Midbrain (tissue), 1 donor: ENCODE data around the gene MMP25.

Source experiments
- DNase-seq: peaks from one replicate; lab custom pipeline; 2025; lab: John Stamatoyannopoulos, UW

Gene MMP25

DNA sequence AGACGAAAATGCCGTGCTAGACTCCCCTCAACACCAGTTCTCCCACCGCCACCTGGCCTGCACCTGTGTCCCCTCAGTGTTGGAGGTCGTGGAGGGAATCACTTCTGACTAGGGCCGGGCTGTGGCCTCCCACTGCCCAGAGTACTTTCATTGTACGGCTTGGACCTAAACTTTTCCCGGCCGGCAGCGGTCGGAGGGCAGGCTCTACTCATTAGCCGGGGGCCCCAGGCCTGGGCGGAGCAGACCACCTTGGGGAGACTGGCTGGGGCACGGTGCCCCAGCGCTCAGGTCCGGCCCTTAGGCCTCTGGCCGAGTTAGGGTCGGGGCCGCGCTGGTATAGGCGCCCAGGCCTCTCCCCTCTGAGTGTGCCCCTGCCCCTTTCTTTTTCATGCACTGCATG is 29.0 kb upstream of the MMP25 start:
- DNase-seq = no peak

DNA sequence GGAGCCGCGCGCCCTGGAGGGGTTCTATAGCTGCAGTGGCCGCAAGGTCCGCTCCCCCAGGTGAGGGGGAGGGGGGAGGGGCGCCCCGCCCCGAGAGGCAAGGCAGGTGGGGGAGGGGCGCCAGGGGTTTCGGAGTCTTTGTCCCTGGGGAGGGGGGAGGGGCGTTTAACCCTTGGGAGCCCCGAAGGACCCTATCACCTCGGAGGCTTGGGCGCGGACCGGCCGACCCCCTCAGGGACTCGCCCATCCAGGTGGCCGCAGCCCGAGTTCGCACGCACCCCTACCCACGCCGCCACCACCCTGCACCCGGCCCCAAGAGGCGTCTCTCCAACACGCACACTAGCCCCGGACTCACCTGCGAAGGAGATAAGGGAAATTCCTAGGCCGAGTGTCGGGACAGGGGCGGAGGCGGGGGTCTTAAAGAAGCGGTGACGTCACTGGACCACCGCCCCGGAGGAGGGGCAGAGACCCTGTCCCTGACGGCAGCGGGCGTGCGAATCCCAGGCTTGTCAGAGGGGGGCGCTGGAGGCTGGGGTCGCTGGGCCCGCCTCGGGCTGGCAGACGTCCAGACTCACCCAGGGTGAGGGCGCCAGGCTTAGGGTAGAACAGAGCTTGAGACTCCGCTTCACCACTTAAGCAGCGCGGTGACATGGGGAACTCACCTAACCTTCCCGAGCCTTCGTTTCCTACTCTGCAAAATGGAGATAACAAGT is 28.4 kb upstream of the MMP25 start, which contains the start of gene CLDN6:
Gene CLDN6 (minus strand): TSS at position 390 of the 713 bp plus-strand sequence. CDS start 2,162 bp downstream, outside the sequence.
- no peak for DNase-seq

- DNase-seq = no peak
Observed at GRCh38 chr16:3019594-3020246, 26.6 kb upstream of the MMP25 start.

- DNase-seq = peak; percentile 17
Observed at GRCh38 chr16:3020247-3020603, 26.1 kb upstream of the MMP25 start, which contains the start of gene TNFRSF12A. TNFRSF12A (plus strand) TSS chr16:3020368; CDS start chr16:3020398, 30 bp downstream.

GRCh38 chr16:3020604-3021448 is 25.5 kb upstream of the MMP25 start:
- DNase-seq = peak; percentile 26

- peak; percentile 19 for DNase-seq
Observed at GRCh38 chr16:3021449-3022207, 24.7 kb upstream of the MMP25 start.

DNA sequence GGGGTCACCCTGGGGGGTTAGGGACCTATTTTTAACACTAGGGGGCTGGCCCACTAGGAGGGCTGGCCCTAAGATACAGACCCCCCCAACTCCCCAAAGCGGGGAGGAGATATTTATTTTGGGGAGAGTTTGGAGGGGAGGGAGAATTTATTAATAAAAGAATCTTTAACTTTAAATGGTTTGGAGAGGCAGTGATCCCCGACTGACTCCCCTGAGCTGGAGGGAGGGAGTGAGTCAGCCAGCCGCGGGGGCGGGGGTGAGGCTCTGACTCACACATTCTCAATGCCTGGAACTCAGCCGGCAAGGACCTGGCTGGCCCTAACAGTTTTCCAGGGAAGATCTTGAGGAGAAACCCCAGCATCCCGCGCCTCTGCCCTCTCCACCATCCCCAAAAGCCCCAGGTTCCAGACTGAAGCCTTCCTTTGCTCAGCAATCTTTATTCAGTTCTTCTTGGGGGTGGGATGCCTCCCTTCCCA is 24.1 kb upstream of the MMP25 start:
- DNase-seq = no peak

DNA sequence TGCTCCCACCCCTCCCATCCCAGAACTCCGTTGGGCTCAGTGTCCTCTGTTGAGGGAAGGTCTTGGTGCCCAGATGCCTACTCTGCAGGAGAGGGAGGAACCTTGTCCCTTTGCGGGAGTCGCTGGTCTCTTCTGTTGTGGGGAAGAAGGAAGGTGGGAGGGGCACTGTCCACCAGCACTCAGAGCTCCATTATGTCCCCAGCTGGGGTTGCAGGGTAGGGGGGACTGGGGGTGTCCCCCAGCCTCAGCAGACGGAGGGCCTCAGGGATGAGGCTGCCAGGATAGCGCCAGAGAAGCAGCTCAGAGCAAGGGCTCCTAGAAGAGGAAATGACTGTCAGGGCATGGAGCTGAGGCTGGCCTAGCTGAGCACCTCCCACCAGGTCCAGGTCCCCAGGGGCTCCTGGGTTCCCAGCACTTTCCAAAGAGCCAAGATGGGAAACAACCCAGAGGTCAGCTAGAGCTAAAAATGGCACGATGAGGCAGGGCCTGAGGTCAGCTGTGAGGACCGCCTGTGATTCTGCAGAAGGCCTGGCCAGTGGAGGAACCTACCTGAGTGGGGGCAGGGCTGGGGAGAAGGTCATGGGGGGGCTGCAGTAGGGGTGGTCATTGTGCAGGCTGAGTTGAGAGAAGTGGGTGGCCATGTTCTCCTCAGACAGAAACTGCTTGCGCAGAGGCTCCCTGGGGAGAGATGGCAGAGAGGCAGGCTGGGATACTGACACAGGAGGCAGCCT is 23.5 kb upstream of the MMP25 start:
- DNase-seq = no peak

DNA sequence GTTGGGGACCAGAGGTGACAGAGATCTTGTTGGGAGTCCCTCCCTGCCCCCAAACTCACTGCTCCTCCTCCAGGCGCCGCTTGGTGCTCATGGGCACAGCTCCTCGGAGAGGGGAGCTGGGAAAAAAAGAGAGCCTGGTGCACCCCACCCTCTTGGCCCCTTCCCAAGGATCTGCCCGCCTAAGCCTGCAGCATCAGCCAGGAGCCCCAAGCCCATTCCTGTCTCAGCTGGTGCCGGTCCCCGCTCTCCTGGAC is 23.0 kb upstream of the MMP25 start:
- peak; percentile 50 for DNase-seq

GRCh38 chr16:3023669-3024478 is 22.5 kb upstream of the MMP25 start, which contains the start of the genes HCFC1R1 and THOC6:
HCFC1R1 (minus strand) TSS chr16:3023942; CDS start chr16:3023941, 1 bp downstream.
THOC6 (plus strand) TSS chr16:3024035; CDS start chr16:3024327, 292 bp downstream.
- DNase-seq = peak; percentile 98

DNA sequence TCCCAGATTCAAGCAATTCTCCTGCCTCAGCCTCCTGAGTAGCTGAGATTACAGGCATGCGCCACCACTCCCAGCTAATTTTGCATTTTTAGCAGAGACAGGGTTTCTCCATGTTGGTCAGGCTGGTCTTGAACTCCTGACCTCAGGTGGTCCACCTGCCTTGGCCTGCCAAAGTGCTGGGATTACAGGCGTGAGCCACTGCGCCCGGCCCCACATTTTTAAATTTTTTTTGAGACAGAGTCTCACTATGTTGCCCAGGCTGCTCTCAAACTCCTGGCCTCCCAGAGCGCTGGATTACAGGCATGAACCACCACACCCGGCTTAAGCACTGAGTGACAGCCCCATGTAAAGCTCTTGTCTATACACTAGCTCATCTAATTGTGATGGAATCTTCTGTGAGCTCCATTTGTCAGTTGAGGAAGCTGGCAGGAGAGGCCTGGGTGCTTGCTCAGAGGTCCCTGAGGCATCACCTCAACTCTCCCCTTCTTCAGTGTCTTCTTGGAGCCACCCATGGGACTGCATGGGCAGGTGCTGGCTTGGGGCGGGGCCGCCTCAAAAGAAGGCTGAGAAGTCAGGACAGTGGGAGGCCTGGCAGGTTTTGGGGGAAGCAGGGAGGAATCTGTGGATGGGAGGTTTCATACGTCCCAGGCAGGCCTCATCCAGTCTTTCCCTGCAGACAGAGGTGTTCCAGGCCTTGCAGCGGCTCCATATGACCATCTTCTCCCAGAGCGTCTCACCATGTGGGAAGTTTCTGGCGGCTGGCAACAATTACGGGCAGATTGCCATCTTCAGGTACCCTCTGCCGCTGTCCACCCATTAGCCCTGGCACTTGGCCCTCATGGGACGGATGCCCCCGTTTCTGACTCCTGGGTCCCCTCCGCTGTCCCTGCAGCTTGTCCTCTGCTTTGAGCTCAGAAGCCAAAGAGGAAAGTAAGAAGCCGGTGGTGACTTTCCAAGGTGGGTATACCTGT is 21.0 kb upstream of the MMP25 start:
- DNase-seq = no peak

- no peak for DNase-seq
Observed at GRCh38 chr16:3026003-3026378, 20.4 kb upstream of the MMP25 start.

GRCh38 chr16:3026609-3027488 is 19.5 kb upstream of the MMP25 start:
- no peak for DNase-seq

DNA sequence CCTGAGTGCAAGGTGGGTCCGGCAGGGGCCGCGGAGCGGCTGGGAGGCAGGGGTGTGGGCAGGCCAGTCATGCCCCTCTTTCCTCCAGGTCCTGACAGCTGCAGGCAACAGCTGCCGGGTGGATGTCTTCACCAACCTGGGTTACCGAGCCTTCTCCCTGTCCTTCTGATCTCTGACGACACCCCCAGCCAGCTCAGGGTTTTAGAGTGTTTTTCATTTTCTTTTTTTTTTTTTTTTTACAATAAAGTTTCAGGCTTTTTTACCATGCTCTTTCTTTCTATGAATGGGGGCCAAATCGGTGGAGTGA is 18.9 kb upstream of the MMP25 start:
- no peak for DNase-seq

GRCh38 chr16:3027983-3028715 is 18.2 kb upstream of the MMP25 start:
- peak; percentile 57 for DNase-seq

- DNase-seq = no peak
Observed at GRCh38 chr16:3028716-3029319, 17.5 kb upstream of the MMP25 start.
